ENCODE data around the gene STXBP5L.
A peak's percentile ranks its signal among the peaks of the same experiment; 100 is the strongest.
"Not testable (repeated sequence)": the region's sequence is repeated elsewhere in the genome, so short reads cannot be mapped to it uniquely, and the experiment has no call there.

STXBP5L gene

DNA sequence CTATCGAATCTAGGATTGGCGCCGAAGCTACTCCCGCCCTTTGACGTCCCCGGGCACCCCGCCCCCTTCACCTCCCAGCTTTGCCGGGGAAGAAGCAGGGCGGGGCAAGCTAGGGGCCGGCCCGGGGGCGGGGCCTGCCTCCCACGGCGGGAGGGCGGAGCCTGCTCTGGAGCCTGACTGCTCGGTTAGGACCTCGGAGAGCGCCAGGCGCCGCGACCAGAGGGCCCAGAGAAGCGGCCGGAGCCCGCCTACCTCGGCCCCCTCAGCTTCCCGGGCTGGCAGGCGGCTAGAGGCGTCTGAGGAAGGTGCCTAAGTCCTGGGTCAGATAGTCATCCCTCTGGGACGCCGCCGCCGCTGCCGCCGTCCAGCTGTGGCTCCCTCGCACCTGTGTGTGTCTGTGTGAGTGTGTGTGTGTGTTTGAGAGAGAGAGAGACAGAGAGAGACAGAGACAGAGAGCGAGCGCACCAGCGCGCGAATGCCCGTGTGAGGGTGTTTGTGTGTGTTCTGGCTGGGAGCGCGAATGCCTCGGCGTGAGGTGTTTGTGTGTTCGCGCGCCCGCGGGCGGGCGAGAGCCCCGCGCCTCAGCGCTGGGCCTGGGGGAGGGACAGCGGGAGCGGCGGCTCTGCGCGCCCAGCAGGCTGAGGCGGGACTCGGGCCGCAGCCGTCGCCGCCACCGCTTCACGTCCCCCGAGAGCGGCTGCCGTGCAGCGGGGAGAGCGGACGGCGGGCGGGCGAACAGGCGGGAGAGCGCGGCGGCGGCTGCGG lies at the start of gene STXBP5L:
Gene STXBP5L (plus strand): TSS at position 176 of the 765 bp plus-strand sequence. CDS start 1,374 bp downstream, outside the sequence.
- peak; percentile 82 for DNase-seq

DNA sequence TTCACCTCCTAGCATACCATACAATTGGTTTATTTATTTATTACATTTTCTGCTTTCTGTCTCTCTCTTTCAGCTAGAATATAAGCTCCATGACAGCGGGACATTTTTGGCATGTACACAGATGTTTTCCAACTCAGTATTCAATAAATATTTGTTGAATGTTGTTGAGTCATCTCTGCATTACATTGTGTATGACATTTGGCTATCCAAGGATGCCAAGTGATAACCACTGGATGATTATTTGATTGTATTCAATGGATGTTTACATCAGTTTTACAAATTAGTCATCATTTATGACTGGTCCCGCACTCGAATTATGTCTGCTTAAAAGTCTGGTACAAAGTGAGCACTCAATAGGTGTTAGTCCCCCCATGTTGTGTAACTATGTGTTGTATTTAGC lies 49.5 kb upstream of the STXBP5L start:
- DNase-seq: no peak

DNA sequence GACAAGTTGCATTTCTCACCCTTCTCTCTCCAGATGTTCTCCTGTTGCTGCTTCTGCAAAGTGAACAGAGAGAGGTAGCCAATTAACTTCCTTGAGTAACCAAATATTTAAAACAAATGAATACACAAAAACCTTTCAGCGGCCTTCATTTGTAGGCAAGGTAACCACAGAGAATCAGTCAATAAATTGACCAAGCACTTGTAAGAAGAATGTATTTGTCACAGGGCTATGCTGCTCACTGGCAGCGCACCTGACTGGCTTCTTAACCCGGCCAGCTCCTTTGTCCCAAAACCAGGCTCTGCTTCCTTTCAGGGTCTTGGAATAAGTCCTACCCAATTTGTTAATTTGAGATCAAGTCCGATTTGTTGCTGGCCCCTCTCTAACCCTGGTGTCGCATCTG lies 43.5 kb upstream of the STXBP5L start:
- no peak for DNase-seq

DNA sequence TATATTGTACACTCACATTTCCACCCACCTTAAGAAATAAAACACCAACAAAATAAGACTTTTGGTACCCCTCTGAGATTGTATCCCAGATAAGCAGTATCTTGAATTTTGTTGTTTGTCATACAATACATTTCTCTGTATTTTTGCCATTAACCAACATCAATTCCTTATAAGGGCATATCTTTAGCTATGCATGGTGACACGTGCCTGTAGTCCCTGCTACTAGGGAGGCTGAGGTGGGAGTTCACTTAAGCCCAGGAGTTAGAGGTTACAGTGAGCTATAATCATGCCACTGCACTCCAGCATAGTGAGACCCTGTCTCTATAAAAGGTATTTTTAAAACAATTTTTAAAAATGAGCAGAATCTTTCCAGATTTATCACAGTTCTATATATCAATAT lies 32.5 kb upstream of the STXBP5L start:
- DNase-seq: no peak

DNA sequence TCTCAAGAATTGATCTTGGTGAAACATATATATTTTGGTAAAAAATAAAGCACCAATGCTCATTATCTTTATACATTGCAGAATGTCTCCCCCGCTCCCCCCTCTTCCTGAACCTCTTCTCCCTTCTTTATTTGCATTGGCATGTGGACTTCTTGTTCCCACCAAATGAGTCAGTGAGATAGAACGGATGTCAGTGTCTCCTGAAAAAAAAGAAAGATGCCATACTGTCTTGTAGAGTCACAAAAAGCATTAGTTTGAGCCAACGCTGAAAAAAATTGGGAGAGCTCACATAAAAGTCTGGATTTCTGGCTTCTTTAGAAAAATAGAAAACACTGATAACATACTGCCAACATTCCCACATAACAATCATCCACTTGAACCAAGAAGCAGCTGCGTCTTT lies 32.0 kb upstream of the STXBP5L start:
- no peak for DNase-seq

DNA sequence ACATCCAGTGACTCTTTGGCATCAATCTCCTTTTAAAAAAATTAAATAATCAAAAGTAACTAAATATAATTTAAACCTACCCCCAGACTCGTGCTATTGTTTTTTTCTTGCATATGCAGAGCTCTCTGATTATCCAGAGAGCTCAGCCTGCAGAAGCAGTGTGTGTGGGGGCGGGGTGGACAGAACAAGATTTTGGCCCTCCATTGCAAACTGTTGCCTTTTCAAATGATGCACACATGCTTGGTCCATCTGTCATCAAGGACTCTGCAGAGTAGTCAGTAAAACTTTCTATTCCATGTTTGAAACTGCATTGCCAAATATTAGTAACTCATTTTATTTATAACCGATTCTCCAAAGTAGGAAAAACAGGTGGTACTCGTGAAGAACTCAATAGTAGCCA lies 28.6 kb upstream of the STXBP5L start:
- DNase-seq: no peak

DNA sequence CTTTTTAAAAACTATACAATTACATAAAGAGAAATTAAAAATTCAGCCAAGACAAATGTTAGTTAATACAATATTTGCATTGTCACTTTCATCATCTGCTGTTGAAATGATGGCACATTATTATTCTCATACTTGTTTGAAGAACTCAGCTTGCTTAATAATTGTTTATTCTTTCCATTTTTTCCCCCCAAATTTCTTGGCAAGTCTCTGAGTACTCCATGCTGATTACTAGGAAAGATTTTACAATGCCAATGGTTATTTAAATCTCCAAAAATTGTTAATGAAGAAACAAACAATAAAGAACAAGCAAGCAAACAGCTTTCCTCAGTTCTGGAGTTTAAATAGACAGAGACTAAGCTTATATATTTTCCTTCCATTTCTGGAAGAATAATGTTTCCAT lies 15.1 kb upstream of the STXBP5L start:
- no peak for DNase-seq

DNA sequence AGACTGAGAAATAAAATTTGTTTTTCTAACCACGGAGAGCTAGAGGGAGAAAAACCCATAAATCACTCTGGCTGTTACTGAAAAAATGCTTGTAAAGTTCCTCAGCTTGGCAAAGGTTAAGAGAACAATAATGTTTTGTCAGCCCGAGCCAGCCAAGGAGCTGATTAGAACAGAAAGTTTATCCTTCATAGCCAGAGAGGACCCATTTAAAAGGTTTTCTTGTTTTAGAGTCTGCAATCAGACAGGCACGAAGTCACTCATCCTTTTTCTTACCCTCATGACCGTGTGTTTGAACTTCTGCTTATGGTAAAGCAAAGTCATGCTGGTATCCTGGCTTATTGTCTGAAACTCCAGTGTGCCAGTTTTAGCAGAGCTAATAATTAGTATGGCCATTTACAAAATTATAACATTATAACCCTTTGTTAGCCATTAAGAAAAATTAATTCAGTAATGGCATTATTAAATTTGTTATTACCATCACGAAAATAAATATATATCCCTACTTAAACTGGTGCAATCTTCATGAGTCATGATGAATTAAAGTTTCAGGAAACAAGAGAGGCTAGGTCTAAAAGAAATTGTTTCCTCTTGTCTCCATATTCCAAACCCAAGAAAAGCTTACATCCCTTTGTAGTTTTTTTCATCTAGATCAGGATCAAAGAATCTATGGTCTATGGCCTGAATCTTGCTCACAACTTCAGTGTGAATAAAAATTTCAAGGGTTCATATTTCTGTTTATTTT lies 13.5 kb upstream of the STXBP5L start:
- no peak for DNase-seq

DNA sequence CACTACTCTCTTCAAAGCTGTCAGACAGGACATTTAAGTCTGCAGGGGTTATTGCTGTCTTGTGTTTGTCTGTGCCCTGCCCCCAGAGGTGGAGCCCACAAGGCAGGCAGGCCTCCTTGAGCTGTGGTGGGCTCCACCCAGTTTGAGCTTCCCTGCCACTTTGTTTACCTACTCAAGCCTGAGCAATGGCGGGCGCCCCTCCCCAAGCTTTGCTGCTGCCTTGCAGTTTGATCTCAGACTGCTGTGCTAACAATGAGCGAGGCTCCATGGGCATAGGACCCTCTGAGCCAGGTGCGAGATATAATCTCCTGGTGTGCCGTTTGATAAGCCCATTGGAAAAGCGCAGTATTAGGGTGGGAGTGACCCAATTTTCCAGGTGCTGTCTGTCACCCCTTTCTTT lies 6.3 kb upstream of the STXBP5L start:
- not testable (repeated sequence) for DNase-seq

DNA sequence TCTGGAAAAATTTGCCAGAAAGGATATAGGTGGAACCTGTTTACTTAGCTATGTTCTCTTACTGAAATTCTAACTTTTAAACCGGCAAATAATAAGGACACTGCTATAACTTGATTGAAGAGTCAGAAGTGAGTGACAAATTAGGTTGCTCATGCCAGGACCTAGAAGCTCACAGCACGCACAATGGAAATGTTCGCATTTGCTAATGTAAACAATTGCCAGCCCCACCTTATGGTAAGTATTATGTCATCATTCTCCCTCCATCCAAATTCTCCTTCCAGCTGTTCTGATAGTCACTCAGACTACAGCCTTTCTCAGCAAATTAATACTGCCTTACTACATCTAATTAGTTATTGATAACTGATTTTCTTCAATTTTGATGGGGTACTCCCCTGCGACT lies 4.8 kb upstream of the STXBP5L start:
- no peak for DNase-seq

DNA sequence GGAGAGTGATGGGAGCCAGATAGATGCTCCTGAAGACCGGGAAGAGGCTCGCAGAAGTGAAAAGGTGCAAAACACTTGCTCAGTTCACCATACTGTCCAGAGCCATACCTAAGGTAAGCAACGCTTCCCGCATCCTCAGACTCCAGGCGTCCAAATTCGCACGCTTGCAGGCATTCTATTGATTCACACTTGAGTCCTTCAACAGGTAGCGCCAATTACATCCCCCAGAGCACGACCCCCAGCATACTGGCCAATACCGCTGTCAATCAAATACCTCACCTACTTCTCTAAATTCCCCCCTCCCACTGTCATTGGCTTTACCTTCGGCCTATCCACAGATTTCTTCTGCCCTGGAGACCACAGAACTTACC lies 361 bp upstream of the STXBP5L start:
- DNase-seq: no peak

DNA sequence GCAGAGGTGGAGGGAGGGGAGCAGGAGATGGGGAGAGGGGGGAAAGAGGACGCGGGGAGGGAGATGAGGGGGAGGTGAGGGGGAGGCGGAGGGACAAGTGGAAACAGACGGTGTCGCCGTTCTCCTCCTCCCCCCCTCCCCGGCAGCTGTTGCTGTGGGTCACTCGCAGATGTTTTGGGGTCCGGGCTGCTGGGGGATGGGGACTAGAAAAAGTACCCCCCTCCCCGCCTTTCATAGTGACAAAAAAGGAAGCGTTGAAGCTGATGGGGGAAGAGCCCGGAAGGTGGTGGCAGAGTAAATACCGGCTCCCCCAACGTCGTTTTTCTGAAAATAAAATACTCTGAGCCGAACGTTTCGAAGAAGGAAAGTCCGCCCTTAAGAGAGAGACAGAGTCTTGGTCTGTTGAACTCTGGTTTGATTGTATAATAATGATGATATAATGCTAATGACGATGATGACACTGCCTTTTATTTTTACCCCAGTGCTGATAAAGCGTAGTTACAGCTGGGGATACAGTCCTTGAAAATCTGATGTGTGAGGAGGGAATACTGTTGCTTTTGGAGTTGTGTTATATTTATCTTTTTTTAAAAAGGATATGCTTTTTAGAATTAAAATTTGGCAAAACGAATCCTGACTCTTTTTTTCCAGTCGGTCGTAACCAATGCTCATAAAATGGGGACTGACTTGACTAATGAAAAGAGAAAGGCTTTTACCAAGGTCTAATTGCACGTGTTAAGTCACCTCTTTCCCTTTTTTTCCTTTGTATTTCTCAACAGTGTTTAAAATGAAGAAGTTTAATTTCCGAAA lies 993 bp downstream of the STXBP5L start:
- DNase-seq: no peak

DNA sequence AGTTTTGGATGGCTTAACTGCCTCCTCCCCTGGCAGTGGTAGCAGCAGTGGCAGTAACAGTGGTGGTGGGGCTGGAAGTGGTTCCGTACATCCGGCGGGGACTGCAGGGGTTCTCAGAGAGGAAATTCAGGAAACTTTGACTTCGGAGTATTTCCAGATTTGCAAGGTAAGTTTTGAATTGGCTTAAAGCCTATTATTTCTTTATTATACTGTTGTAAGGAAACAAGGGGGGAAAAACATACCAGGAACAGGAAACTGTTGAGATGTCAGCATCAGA lies 1.5 kb downstream of the STXBP5L start:
- no peak for DNase-seq

DNA sequence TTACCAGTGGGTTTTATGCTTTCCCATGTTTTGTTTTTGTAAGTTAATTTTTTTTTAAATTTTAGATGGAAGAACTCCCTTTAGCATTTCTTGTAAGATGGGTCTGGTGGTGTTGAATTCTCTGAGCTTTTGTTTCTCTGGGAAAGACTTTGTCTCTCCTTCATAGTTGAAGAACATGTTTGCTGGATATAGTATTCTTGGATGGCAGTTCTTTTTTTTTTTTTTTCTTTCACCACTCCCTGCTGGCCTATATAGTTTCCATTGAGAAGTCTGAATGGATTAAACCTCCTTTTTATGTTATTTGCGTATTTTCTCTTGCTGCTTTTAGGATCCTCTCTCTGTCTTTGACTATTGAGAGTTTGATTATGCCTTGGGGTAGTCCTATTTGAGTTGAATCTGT lies 18.1 kb downstream of the STXBP5L start:
- DNase-seq: no peak

DNA sequence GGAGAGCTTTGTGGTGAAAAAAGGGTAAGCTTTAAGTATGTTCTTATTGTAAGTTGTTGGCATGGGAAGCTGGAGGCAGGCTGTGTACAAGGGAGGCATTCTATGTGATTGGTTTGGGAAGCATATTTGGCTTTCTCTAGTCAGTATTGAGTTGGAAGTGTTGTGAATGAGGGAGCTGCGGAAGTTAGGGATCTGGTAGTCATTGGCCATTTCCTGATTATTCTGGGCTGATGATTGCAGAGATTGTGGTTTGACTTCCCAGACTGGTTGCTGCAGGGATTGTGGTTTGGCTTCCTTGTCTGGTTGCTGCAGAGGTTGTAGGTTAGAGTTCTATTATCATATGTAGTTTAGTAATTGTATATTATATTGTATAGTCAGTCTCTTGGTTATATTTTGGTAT lies 21.0 kb downstream of the STXBP5L start:
- no peak for DNase-seq

DNA sequence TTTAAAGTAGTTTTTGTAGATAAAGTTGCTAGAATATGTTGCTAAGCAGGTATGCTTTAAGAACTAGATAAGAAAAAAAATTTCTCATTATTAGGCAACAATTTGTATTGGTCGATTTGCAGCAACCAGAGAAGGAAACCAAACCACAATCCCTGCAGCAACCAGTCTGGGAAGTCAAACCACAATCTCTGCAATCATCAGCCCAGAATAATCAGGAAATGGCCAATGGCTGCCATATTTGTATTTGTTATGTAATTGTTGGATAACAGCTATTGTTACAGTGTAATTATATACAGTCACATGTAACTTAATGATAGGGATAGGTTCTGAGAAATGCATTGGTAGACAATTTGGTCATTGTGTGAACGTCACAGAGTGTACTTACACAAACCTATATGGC lies 23.6 kb downstream of the STXBP5L start:
- DNase-seq: no peak

DNA sequence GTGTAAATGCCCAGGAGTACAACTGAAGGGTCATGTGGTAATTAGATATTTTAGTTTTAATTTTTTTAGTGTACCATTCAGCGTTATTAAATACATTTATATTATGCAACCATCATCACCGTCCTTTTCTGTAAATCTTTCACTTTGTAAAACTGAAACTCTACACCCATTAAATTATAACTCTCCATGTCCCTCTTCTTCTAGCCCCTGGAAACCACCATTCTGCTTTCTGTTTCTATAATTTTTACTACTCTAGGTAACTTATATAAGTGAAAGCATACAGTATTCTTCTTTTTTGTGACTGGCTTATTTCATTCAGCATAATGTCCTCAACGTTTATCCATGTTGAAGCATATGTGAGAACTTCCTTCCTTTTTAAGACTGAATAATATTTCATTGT lies 48.1 kb downstream of the STXBP5L start:
- no peak for DNase-seq

DNA sequence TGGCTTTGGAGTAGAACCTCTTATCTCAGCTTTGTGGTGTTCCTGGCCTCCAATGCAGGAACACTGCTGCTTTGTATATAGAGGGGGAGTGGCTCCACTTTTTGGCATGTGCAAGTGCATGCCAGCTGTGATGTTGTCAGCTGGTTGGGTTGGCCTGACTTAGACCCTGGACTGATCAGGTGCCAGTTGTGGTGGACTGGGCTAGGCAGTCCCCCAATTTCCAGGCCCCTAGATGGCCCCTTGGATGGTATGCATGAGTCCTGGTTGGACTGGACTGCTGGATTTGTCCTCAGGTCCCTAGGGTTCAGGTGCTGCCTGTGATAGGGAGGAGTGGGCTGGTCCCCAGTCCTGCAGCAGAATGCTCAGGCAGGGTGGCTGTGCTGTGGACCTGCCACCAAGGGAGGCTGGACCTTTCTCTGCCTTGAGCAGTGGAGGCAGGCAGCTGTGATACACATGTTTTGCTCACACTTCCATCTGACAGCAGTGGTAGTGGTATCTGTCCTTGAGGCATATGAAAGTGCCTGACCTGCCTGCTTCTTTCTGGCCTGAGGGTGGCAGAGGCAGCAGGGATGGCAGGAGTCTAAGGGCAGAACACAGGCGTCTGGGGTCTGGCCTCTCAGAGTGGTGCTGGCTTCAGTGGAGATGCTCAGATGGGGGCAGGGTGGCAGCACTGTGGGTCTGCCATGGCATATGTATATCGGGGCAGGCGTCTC lies 74.8 kb downstream of the STXBP5L start:
- no peak for DNase-seq

DNA sequence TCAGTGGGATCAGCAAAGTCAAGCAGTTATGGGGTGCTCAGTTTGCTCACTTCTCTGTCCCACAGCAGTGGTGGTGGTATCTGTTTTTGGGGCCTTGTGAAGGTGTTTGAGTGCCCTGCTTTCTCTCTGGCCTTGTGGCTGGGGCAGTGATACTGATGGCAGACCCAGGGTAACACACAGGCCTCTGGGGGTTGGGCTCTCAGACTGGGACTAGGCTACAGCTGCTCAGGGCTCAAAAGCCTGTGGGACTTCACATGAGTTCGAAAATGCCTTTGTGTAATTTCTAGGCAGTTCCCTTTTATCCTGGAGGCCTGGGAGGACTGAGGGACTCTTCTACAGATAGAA lies 75.3 kb downstream of the STXBP5L start:
- DNase-seq: no peak

DNA sequence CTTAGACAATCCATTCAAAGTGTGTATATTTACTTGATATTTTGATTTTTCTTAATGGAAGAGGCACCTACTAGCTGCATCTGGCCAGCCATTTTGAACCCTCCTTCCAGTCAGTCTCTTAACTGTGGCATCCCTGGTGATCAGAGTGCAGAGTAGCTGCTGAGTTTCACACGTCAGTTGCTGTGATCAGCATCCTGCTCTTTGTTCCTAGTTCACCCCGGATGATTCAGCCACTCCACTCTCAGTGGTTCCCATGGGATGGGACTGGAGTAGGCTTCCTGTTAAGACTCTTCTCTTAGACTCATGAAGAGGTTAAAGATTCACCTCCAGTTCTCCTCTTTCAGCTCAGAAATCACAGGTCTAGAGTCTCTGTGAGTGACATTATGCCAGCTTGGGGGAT lies 75.8 kb downstream of the STXBP5L start:
- no peak for DNase-seq

DNA sequence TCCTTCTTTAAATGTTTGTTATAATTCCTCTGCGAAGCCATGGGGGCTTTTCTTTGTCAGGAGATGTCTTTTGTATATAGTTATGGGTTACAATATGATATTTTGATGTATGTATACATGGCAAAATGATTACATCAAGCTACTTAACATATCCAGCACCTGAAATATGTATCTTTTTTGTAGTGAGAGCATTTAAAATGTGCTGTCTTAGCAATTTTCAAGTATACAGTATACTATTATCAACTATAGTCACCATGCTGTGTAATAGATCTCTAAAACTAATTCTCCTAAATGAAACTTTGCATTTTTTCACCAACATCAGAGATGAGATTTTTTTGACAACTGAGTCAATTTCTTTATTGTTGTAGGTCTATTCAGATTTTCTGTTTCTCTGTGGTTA lies 77.2 kb downstream of the STXBP5L start:
- DNase-seq: no peak

DNA sequence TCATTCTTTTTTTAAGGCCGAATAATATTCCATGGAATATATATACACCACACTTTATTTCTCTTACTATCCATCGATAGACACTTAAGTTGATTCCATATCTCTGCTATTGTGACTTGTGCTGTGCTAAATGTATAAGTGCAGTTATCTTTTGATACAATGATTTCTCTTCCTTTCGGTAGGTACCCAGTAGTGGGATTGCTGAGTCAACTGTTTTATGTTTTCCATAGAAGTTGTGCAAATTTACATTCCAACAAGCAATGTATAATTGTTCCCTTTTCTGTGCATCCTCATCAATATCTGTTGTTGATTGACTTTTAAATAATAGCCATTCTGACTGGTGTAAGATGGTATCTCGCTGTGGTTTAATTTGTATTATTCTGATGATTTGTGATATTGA lies 81.0 kb downstream of the STXBP5L start:
- no peak for DNase-seq

DNA sequence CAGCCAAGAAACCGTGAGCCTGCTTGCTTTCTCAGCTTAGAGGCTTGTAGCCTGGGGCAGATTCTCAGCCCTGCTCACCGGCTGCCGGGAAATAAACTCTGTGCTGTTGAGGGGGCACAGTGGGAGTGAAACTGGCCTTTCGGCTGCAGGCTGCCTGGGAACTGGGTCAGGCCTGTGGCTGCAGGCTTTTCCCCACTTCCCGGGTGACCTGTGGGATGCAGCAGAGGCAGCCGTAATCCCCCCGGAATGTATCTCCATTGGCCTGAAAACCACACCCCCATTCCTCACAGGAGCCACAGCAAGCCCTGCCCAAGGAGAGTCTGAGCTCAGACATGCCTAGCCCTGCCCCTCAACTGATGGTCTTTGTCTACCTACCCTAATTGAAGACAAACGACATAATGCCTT lies 110.9 kb downstream of the STXBP5L start:
- no peak for DNase-seq

DNA sequence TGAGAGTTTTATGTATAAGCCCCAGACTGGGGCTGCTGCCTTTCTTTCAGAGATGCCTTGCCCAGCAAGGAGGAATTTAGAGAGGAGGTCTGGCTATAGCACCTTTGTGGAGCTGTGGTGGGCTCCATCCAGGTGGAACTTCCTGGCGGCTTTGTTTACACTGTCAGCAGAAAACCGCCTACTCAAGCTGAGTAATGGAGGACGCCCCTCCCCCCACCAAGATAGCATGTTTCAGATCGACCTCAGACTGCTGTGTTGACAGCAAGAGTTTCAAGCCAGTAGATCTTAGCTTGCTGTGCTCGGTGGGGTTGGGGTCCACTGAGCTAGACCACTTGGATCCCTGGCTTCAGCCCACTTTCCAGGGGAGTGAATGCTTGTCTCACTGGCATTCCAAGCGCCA lies 155.6 kb downstream of the STXBP5L start:
- DNase-seq: no peak

Measured in stimulated activated CD8-positive, alpha-beta memory T cell treated with anti-CD3 and anti-CD28 coated beads, Interleukin-4, amount 100 ng/mL, for 48 hours (primary cell).